HCT116 (cell line): Measurements from ENCODE around the gene PARVB. TPM values are rescaled to one million over a fixed set of nuclear protein-coding genes. Genes with fewer than 3 reads are reported as not detected.
"Not testable (repeated sequence)": the region's sequence is repeated elsewhere in the genome, so short reads cannot be mapped to it uniquely, and the experiment has no call there.

ENCODE experiments used
- ATAC-seq: fragments of 200-7000 bp; cut with Tn5 transposase; 2 replicates; pipeline ENCODE4 v1.9.1; 2020; ENCODE audit warnings: mild to moderate bottlenecking, moderate library complexity
- BruUV-seq: library from RNA; stranded (reverse); fragments of 400-500 nt; replicated peaks from 2 replicates; lab custom pipeline; 2021; lab: Mats Ljungman, UMichigan
- CTCF ChIA-PET: fragments of 300-600 bp; sonication (Branson Sonifier 250); formaldehyde crosslinking; loops from one replicate; lab custom pipeline; 2021; ENCODE audit warnings: antibody characterized with exemption; lab: Charles Lee
- POLR2A ChIA-PET: fragments of 300-600, 350-600 bp; sonication (Branson Sonifier 250); formaldehyde crosslinking; loops from one replicate; lab custom pipeline; 2021; ENCODE audit warnings: antibody characterized with exemption; lab: Charles Lee
- RAD21 ChIA-PET, 2 experiments: fragments of 300-600 bp; sonication (Branson Sonifier 250); formaldehyde crosslinking; loops; one replicate each; lab custom pipeline; 2023; ENCODE audit warnings: low total read pairs in 2 of 2; ENCODE audit not compliant: uncharacterized antibody in 2 of 2, unreplicated experiment in 2 of 2, low non-redundant PET in 1 of 2; lab: Charles Lee
- DNase-seq: peaks from one replicate; pipeline ENCODE4 v3.0.0-alpha.2; 2010; ENCODE audit warnings: low read depth, low spot score
- H2AFZ ChIP-seq: fragments of 200-600 bp; shearing (Covaris generic), sonication (generic); 2 replicates; pipeline ENCODE4 v1.6.1; 2017; ENCODE audit warnings: low read depth, mixed run types, mixed read lengths, antibody characterized with exemption, low read length; ENCODE audit not compliant: poor library complexity, severe bottlenecking
- H3K27ac ChIP-seq: 2 replicates; pipeline ENCODE4 v1.5.1; 2012; ENCODE audit warnings: low read depth, low read length
- H3K27me3 ChIP-seq: fragments of 200-600 bp; sonication (generic); 2 replicates; pipeline ENCODE4 v1.6.1; 2016; ENCODE audit warnings: mixed run types, low read length, mixed read lengths; ENCODE audit not compliant: insufficient read depth
- H3K36me3 ChIP-seq, 2 experiments: fragments of 200-500 bp in 1 of 2; fragments of 200-600 bp in 1 of 2; sonication (Bioruptor generic) in 1 of 2; sonication (generic) in 1 of 2; 2 replicates each; pipeline versions ENCODE4 v1.5.1 to v1.6.1; 2014 to 2016; ENCODE audit warnings: low read length in 2 of 2, inconsistent platforms in 1 of 2, mixed read lengths in 1 of 2, mixed run types in 1 of 2; ENCODE audit not compliant: insufficient read depth in 2 of 2, control insufficient read depth in 1 of 2
- H3K4me1 ChIP-seq, 2 experiments: fragments of 200-600 bp in 1 of 2; sonication (generic) in 1 of 2; 2 replicates each; pipeline versions ENCODE4 v1.5.1 to v1.6.1; 2012 to 2017; ENCODE audit warnings: low read length in 2 of 2, inconsistent platforms in 1 of 2, mild to moderate bottlenecking in 1 of 2, mixed read lengths in 1 of 2, mixed run types in 1 of 2, moderate library complexity in 1 of 2; ENCODE audit not compliant: insufficient read depth in 2 of 2, control insufficient read depth in 1 of 2
- H3K4me2 ChIP-seq: fragments of 200-600 bp; sonication (generic); 2 replicates; pipeline ENCODE4 v1.6.1; 2017; ENCODE audit warnings: mixed run types, low read length, mixed read lengths
- H3K4me3 ChIP-seq, 2 experiments: fragments of 200-600 bp in 1 of 2; sonication (generic) in 1 of 2; replicated peaks in 1 of 2; 2 replicates each; pipeline ENCODE4 v1.5.1; 2011 to 2016; ENCODE audit warnings: low read length in 2 of 2, control low read depth in 1 of 2, low read depth in 1 of 2, mild to moderate bottlenecking in 1 of 2, mixed read lengths in 1 of 2, mixed run types in 1 of 2
- H3K79me2 ChIP-seq: fragments of 200-600 bp; sonication (generic); 2 replicates; pipeline ENCODE4 v1.6.1; 2017; ENCODE audit warnings: mild to moderate bottlenecking, mixed run types, low read length, moderate library complexity, mixed read lengths; ENCODE audit not compliant: insufficient read depth
- H3K9ac ChIP-seq: fragments of 200-600 bp; sonication (generic); 2 replicates; pipeline ENCODE4 v1.6.1; 2016; ENCODE audit warnings: low read length, mixed read lengths
- H3K9me2 ChIP-seq: fragments of 200-600 bp; sonication (generic), shearing (Covaris generic); 2 replicates; pipeline ENCODE4 v1.6.1; 2017; ENCODE audit warnings: mixed run types, mild to moderate bottlenecking, moderate library complexity; ENCODE audit not compliant: insufficient read depth
- H3K9me3 ChIP-seq, 2 experiments: fragments of 200-500 bp in 1 of 2; fragments of 200-600 bp in 1 of 2; sonication (Bioruptor generic) in 1 of 2; sonication (generic) in 1 of 2; 2 replicates each; pipeline ENCODE4 v1.6.1; 2014 to 2017; ENCODE audit warnings: low read length in 2 of 2, mixed read lengths in 2 of 2, inconsistent platforms in 1 of 2, low read depth in 1 of 2, mild to moderate bottlenecking in 1 of 2, mixed run types in 1 of 2, moderate library complexity in 1 of 2; ENCODE audit not compliant: control insufficient read depth in 1 of 2, insufficient read depth in 1 of 2
- H4K20me1 ChIP-seq: fragments of 200-600 bp; sonication (generic), shearing (Covaris generic); 2 replicates; pipeline ENCODE4 v1.6.1; 2017; ENCODE audit warnings: mixed run types, mild to moderate bottlenecking, moderate library complexity; ENCODE audit not compliant: insufficient read depth
- CBX3 ChIP-seq: IDR thresholded peaks from 2 replicates; pipeline ENCODE4 v1.6.1; 2012; ENCODE audit warnings: low read depth
- EGR1 ChIP-seq: IDR thresholded peaks from 2 replicates; pipeline ENCODE4 v1.6.1; 2012; ENCODE audit warnings: low read depth
- JUND ChIP-seq: IDR thresholded peaks from 2 replicates; pipeline ENCODE4 v1.6.1; 2012
- SP1 ChIP-seq: IDR thresholded peaks from 2 replicates; pipeline ENCODE4 v1.6.1; 2012; ENCODE audit warnings: low read depth
- TCF7L2 ChIP-seq: IDR thresholded peaks from 2 replicates; pipeline ENCODE4 v1.7.0; 2011; ENCODE audit warnings: borderline replicate concordance, inconsistent platforms; ENCODE audit not compliant: insufficient read depth, insufficient read length; ENCODE audit errors: extremely low read depth
- intact Hi-C: fragments of 100-400 bp; cut with micrococcal nuclease; formaldehyde crosslinking; loops from 2 replicates; pipeline ENCODE4 v1.10.0; 2022
- total RNA-seq: library from RNA; stranded (reverse); gene quantifications from one replicate; pipeline ENCODE4 v1.2.1, GENCODE V29; 2021; ENCODE audit not compliant: unreplicated experiment

The PARVB gene
- total RNA-seq, 1 experiment from 2014 or later, result 21.4 TPM

DNA sequence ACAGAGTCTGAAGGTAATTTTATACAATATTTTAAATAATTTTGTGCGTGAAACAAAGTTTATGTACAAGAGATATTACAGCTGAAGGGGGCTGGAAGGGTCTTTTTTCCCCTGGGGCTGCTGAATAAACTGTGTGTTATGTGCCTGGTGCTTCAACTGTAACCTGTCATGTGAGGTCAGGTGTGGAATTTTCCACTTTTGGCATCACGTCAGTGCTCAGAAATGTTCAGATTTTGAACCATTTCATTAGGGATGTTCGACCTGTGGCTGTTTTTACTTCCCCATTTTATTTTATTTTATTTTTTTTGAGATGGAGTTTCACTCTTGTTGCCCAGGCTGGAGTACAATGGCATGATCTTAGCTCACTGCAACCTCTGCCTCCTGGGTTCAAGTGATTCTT, 7.5 kb upstream of the PARVB start:
- POLR2A ChIA-PET, result not testable (repeated sequence)

DNA sequence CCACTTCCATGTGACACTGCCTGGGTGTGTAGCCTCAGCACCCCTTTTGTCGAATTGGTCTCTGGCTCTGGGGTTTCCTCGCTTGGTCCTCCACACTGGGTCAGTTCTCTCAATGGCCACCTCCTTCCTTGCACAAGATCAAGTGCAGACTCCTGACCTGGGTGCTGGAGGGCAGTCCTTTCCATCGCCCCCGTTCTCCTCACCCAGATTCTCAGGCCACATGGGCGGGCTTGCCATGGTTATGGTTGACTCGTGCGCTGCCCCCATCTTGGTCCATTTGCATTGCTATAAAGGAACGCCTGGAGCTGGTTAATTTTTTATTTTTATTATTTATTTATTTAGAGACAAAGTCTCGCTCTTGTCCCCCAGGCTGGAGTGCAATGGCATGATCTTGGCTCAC, 5.5 kb upstream of the PARVB start:
- no TSS peak for BruUV-seq

More for the DNA sequence above, 7.5 kb upstream of the PARVB start:
- H2AFZ ChIP-seq, H3K4me2 ChIP-seq, H3K36me3 ChIP-seq, intact Hi-C loops, H3K9me2 ChIP-seq, CTCF ChIA-PET, H3K4me3 ChIP-seq, H3K9ac ChIP-seq, RAD21 ChIA-PET, H3K27me3 ChIP-seq, H3K27ac ChIP-seq, H4K20me1 ChIP-seq, BruUV-seq, H3K9me3 ChIP-seq, ATAC-seq, H3K4me1 ChIP-seq, DNase-seq, H3K79me2 ChIP-seq: not testable (repeated sequence)

DNA sequence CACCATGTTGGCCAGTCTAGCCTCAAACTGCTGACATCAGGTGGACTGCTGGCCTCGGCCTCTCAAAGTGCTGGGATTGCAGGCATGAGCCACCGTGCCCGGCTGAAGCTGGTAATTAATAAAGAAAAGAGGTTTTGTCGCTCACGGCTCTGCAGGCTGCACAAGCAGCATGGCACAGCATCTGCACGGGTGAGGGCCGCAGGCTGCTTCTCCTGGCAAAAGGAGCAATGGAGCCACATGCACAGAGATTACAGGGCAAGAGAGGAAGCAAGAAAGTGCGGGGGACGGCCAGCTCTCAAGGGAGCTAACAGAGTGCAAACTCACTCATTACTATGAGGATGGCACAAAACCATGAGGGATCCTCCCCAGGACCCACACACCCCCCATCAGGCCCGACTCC, 4.7 kb upstream of the PARVB start:
- ChIA-PET CTCF (no interaction called here), POLR2A (no interaction called here)

More for the DNA sequence above, 5.5 kb upstream of the PARVB start:
- Histone ChIP-seq H3K27ac (no peak overlapping the region), H3K9me3 (no peaks in the 10 kb centered on the region), H3K9me2 (no peaks in the 10 kb centered on the region), H3K27me3 (no peaks in the 10 kb centered on the region)
- intact Hi-C loops, result no loop called here
- TF ChIP-seq JUND, result no peak
- TF ChIP-seq, all 23 proteins: peak for 0
- Histone ChIP-seq H3K9ac (no peak overlapping the region), H4K20me1 (no peaks in the 10 kb centered on the region), H3K36me3 (no peaks in the 10 kb centered on the region), H3K79me2 (no peaks in the 10 kb centered on the region), H3K4me2 (no peak overlapping the region), H3K4me3 (no peak overlapping the region), H2AFZ (no peak overlapping the region), H3K4me1 (peaks cover 0 to 19% of the 10 kb centered on the region in 2 experiments; a peak in 2 of 4 replicates)
- DNase-seq, result no peak
- CTCF ChIA-PET, result no interaction called here
- POLR2A ChIA-PET, result no interaction called here
- ATAC-seq, result no peak
- RAD21 ChIA-PET, result no interaction called here

More for the DNA sequence above, 4.7 kb upstream of the PARVB start:
- no peaks in the 10 kb centered on the region for H3K9me2 ChIP-seq
- H3K4me3 ChIP-seq, result no peak overlapping the region
- peaks cover 0 to 19% of the 10 kb centered on the region in 2 experiments; a peak in 2 of 4 replicates for H3K4me1 ChIP-seq
- ATAC-seq, result no peak
- no TSS peak for BruUV-seq
- H2AFZ ChIP-seq, result no peak overlapping the region
- DNase-seq, result no peak
- no peaks in the 10 kb centered on the region for H3K36me3 ChIP-seq
- H3K4me2 ChIP-seq, result no peak overlapping the region
- no peaks in the 10 kb centered on the region for H3K9me3 ChIP-seq
- TF ChIP-seq EGR1 (no peak), CBX3 (no peak), SP1 (no peak), JUND (no peak), TCF7L2 (no peak)
- H3K27me3 ChIP-seq, result no peaks in the 10 kb centered on the region
- H3K9ac ChIP-seq, result no peak overlapping the region
- intact Hi-C loops, result no loop called here
- no peaks in the 10 kb centered on the region for H4K20me1 ChIP-seq
- no peaks in the 10 kb centered on the region for H3K79me2 ChIP-seq
- RAD21 ChIA-PET, result no interaction called here
- no peak overlapping the region for H3K27ac ChIP-seq
